SH-SY5Y (cell line): ENCODE data around the gene ZNF205.

Source experiments
- GATA2 ChIP-seq: IDR thresholded peaks from 2 replicates; pipeline ENCODE4 v1.6.1; 2011; ENCODE audit warnings: mild to moderate bottlenecking, low read depth, low read length
- GATA3 ChIP-seq: IDR thresholded peaks from 2 replicates; pipeline ENCODE4 v1.6.1; 2011; ENCODE audit warnings: low read depth, mild to moderate bottlenecking, low read length, moderate library complexity

DNA sequence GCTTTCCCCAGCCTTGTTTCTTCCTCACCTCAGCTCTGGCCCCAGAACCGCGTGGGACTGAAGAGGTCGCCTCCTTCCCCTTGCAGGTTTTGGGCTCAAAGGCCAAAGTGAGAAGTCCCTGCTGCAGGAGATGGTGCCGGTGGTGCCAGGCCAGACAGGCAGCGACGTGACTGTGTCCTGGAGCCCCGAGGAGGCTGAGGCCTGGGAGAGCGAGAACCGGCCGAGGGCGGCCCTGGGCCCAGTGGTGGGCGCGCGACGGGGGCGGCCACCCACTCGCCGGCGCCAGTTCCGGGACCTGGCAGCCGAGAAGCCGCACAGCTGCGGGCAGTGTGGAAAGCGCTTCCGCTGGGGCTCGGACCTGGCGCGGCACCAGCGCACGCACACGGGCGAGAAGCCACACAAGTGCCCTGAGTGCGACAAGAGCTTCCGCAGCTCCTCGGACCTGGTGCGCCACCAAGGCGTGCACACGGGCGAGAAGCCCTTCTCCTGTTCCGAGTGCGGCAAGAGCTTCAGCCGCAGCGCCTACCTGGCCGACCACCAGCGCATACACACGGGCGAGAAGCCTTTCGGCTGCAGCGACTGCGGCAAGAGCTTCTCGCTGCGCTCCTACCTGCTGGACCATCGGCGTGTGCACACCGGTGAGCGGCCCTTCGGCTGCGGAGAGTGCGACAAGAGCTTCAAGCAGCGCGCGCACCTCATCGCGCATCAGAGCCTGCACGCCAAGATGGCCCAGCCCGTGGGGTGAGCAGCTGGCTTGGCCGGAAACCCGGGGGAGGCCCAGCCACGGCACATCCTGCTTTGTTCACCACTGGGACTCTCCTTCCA lies 28.4 kb downstream of the ZNF205 start:
- no peak for TF ChIP-seq GATA2
- TF ChIP-seq GATA3 = no peak
